ENCODE data around the gene REXO5.

Gene REXO5

GRCh38 chr16:20782470-20782869, 23.9 kb upstream of the REXO5 start:
- Histone ChIP-seq H3K27ac (no peak overlapping the region), H3K9me3 (ENCODE audit: control insufficient read depth, low read length) (no peaks in the 10 kb centered on the region), H3K36me3 (ENCODE audit: control insufficient read depth, insufficient read depth, low read length) (no peaks in the 10 kb centered on the region), H3K79me2 (no peaks in the 10 kb centered on the region), H3K4me1 (no peaks in the 10 kb centered on the region), H3K4me2 (ENCODE audit: low read length) (no peak overlapping the region), H3K9ac (no peak overlapping the region), H3K27me3 (ENCODE audit: control insufficient read depth, insufficient read depth, low read length) (no peaks in the 10 kb centered on the region), H3K4me3 (ENCODE audit: low read depth, low read length) (no peak overlapping the region), H2AFZ (no peak overlapping the region)
- no peak for TF ChIP-seq CTCF (IDR thresholded peaks at IDR 0.05)

- Histone ChIP-seq H2AFZ (no peak overlapping the region), H3K27me3 (ENCODE audit: control insufficient read depth, insufficient read depth, low read length) (no peaks in the 10 kb centered on the region), H3K9ac (no peak overlapping the region), H3K79me2 (no peaks in the 10 kb centered on the region), H3K9me3 (ENCODE audit: control insufficient read depth, low read length) (no peaks in the 10 kb centered on the region), H3K36me3 (ENCODE audit: control insufficient read depth, insufficient read depth, low read length) (no peaks in the 10 kb centered on the region), H3K27ac (no peak overlapping the region), H3K4me3 (ENCODE audit: low read depth, low read length) (no peak overlapping the region), H3K4me1 (no peaks in the 10 kb centered on the region), H3K4me2 (ENCODE audit: low read length) (no peak overlapping the region)
- TF ChIP-seq CTCF (IDR thresholded peaks at IDR 0.05): no peak
These were observed 22.1 kb upstream of the REXO5 start for GRCh38 chr16:20784204-20784603.

- Histone ChIP-seq H3K4me3 (ENCODE audit: low read depth, low read length) (no peak overlapping the region), H3K27me3 (ENCODE audit: control insufficient read depth, insufficient read depth, low read length) (no peaks in the 10 kb centered on the region), H3K79me2 (no peaks in the 10 kb centered on the region), H3K9ac (no peak overlapping the region), H3K4me1 (no peaks in the 10 kb centered on the region), H3K4me2 (ENCODE audit: low read length) (no peak overlapping the region), H3K36me3 (ENCODE audit: control insufficient read depth, insufficient read depth, low read length) (no peaks in the 10 kb centered on the region), H3K27ac (no peak overlapping the region), H3K9me3 (ENCODE audit: control insufficient read depth, low read length) (no peaks in the 10 kb centered on the region), H2AFZ (no peak overlapping the region)
- no peak for TF ChIP-seq CTCF (IDR thresholded peaks at IDR 0.05)
These were observed 17.2 kb upstream of the REXO5 start for GRCh38 chr16:20789130-20789529.

GRCh38 chr16:20791923-20792612, 14.3 kb upstream of the REXO5 start:
- no peak overlapping the region for H3K9ac ChIP-seq
- H3K4me1 ChIP-seq: no peaks in the 10 kb centered on the region
- no peak overlapping the region for H3K27ac ChIP-seq
- H3K36me3 ChIP-seq (ENCODE audit: control insufficient read depth, insufficient read depth, low read length): no peaks in the 10 kb centered on the region
- no peaks in the 10 kb centered on the region for H3K9me3 ChIP-seq (ENCODE audit: control insufficient read depth, low read length)
- no peak overlapping the region for H3K4me3 ChIP-seq (ENCODE audit: low read depth, low read length)
- no peaks in the 10 kb centered on the region for H3K27me3 ChIP-seq (ENCODE audit: control insufficient read depth, insufficient read depth, low read length)
- no peak overlapping the region for H2AFZ ChIP-seq
- no peak for TF ChIP-seq CTCF (IDR thresholded peaks at IDR 0.05)
- H3K4me2 ChIP-seq (ENCODE audit: low read length): no peak overlapping the region
- no peaks in the 10 kb centered on the region for H3K79me2 ChIP-seq

- Histone ChIP-seq H3K79me2 (no peaks in the 10 kb centered on the region), H3K27me3 (ENCODE audit: control insufficient read depth, insufficient read depth, low read length) (no peaks in the 10 kb centered on the region), H3K9ac (no peak overlapping the region), H3K4me3 (ENCODE audit: low read depth, low read length) (no peak overlapping the region), H3K4me1 (no peaks in the 10 kb centered on the region), H3K9me3 (ENCODE audit: control insufficient read depth, low read length) (no peaks in the 10 kb centered on the region), H3K36me3 (ENCODE audit: control insufficient read depth, insufficient read depth, low read length) (no peaks in the 10 kb centered on the region), H2AFZ (no peak overlapping the region), H3K27ac (no peak overlapping the region), H3K4me2 (ENCODE audit: low read length) (no peak overlapping the region)
- no peak for TF ChIP-seq CTCF (IDR thresholded peaks at IDR 0.05)
These were observed 8.0 kb upstream of the REXO5 start for GRCh38 chr16:20798364-20798763.
